Measurements from ENCODE around the gene TRAF2.

Gene TRAF2

GRCh38 chr9:136941231-136942111 is 55.2 kb downstream of the TRAF2 start:
- no peak for DNase-seq

GRCh38 chr9:136942112-136942880 is 56.0 kb downstream of the TRAF2 start:
- no peak for DNase-seq

GRCh38 chr9:136942881-136943230 is 56.5 kb downstream of the TRAF2 start:
- no peak for DNase-seq

- DNase-seq: no peak
Observed at GRCh38 chr9:136943291-136944211, 57.2 kb downstream of the TRAF2 start.

- no peak for DNase-seq
Observed at GRCh38 chr9:136944212-136944518, 57.8 kb downstream of the TRAF2 start.

GRCh38 chr9:136944519-136945332 is 58.4 kb downstream of the TRAF2 start, which contains the start of the genes C8G and FBXW5:
TSS of gene C8G (plus strand) at chr9:136945243. CDS start at chr9:136945321, 78 bp downstream.
TSS of gene FBXW5 (minus strand) at chr9:136944738. CDS start at chr9:136944083, 655 bp downstream.
- peak; percentile 83 for DNase-seq

GRCh38 chr9:136945333-136946227 is 59.3 kb downstream of the TRAF2 start:
- no peak for DNase-seq

- DNase-seq: no peak
Observed at GRCh38 chr9:136946228-136947027, 60.1 kb downstream of the TRAF2 start.

GRCh38 chr9:136947028-136947891 is 60.9 kb downstream of the TRAF2 start:
- no peak for DNase-seq

- no peak for DNase-seq
Observed at GRCh38 chr9:136947955-136948510, 61.7 kb downstream of the TRAF2 start.

GRCh38 chr9:136949239-136949816 is 63.0 kb downstream of the TRAF2 start:
- DNase-seq: no peak

- peak; percentile 94 for DNase-seq
Observed at GRCh38 chr9:136949817-136950655, 63.7 kb downstream of the TRAF2 start.

- DNase-seq: no peak
Observed at GRCh38 chr9:136950656-136951276, 64.5 kb downstream of the TRAF2 start.

- no peak for DNase-seq
Observed at GRCh38 chr9:136951541-136952320, 65.4 kb downstream of the TRAF2 start, which contains the start of gene LCN12. TSS of gene LCN12 (plus strand) at chr9:136952273. CDS start at chr9:136952328, 55 bp downstream.

- DNase-seq: peak; percentile 33
Observed at GRCh38 chr9:136952321-136952850, 66.1 kb downstream of the TRAF2 start.
